Trophoblast cell (in vitro differentiated cells and primary cell): Measurements from ENCODE around the gene ACAD10.
"Not testable (repeated sequence)": the region's sequence is repeated elsewhere in the genome, so short reads cannot be mapped to it uniquely, and the experiment has no call there.

ENCODE experiments used
- DNase-seq, 2 donors: peaks; one replicate each; pipeline ENCODE4 v3.0.0-alpha.2; 2016
- H2AFZ ChIP-seq: 2 replicates; pipeline ENCODE4 v1.6.1; 2013; ENCODE audit warnings: low read length, moderate library complexity, mild to moderate bottlenecking; ENCODE audit not compliant: insufficient read depth, poor library complexity
- H2AK5ac ChIP-seq: 2 replicates; pipeline ENCODE4 v1.6.1; 2013; ENCODE audit warnings: mild to moderate bottlenecking, low read length
- H2BK120ac ChIP-seq: 2 replicates; pipeline ENCODE4 v1.6.1; 2013; ENCODE audit warnings: low read length, mild to moderate bottlenecking, moderate library complexity; ENCODE audit not compliant: insufficient read depth, poor library complexity
- H2BK12ac ChIP-seq: 2 replicates; pipeline ENCODE4 v1.6.1; 2013; ENCODE audit warnings: mild to moderate bottlenecking, low read length, moderate library complexity
- H2BK5ac ChIP-seq: 2 replicates; pipeline ENCODE4 v1.6.1; 2013; ENCODE audit warnings: low read length, low read depth, moderate library complexity, mild to moderate bottlenecking; ENCODE audit not compliant: poor library complexity
- H3K14ac ChIP-seq: 2 replicates; pipeline ENCODE4 v1.6.1; 2013; ENCODE audit warnings: mild to moderate bottlenecking, low read length
- H3K18ac ChIP-seq: 2 replicates; pipeline ENCODE4 v1.6.1; 2013; ENCODE audit warnings: mild to moderate bottlenecking, low read length
- H3K23ac ChIP-seq: 2 replicates; pipeline ENCODE4 v1.6.1; 2013; ENCODE audit warnings: low read length
- H3K27ac ChIP-seq: 2 replicates; pipeline ENCODE4 v1.5.1; 2013; ENCODE audit warnings: low read depth, mild to moderate bottlenecking, inconsistent platforms, low read length, moderate library complexity
- H3K27me3 ChIP-seq: 2 replicates; pipeline ENCODE4 v1.6.1; 2013; ENCODE audit warnings: inconsistent platforms, mild to moderate bottlenecking, low read length, moderate library complexity; ENCODE audit not compliant: insufficient read depth
- H3K36me3 ChIP-seq, 2 experiments: 1 replicate in 1 of 2; 2 replicates in 1 of 2; pipeline ENCODE4 v1.6.1; 2013; ENCODE audit warnings: low read length in 2 of 2, mild to moderate bottlenecking in 2 of 2, moderate library complexity in 1 of 2; ENCODE audit not compliant: insufficient read depth in 2 of 2, control insufficient read depth in 1 of 2
- H3K4ac ChIP-seq: 2 replicates; pipeline ENCODE4 v1.6.1; 2013; ENCODE audit warnings: low read depth, mild to moderate bottlenecking, low read length, moderate library complexity
- H3K4me1 ChIP-seq, 2 experiments: 1 replicate in 1 of 2; 2 replicates in 1 of 2; pipeline ENCODE4 v1.6.1; 2013; ENCODE audit warnings: low read length in 2 of 2, mild to moderate bottlenecking in 2 of 2, moderate library complexity in 1 of 2; ENCODE audit not compliant: insufficient read depth in 2 of 2, control insufficient read depth in 1 of 2
- H3K4me2 ChIP-seq: 2 replicates; pipeline ENCODE4 v1.6.1; 2013; ENCODE audit warnings: inconsistent platforms, mild to moderate bottlenecking, low read length, moderate library complexity
- H3K4me3 ChIP-seq: 2 replicates; pipeline ENCODE4 v1.5.1; 2013; ENCODE audit warnings: mild to moderate bottlenecking, low read depth, low read length, inconsistent platforms
- H3K79me1 ChIP-seq: one replicate; pipeline ENCODE4 v1.6.1; 2013; ENCODE audit warnings: low read length
- H3K79me2 ChIP-seq: 2 replicates; pipeline ENCODE4 v1.6.1; 2013; ENCODE audit warnings: low read length, mild to moderate bottlenecking; ENCODE audit not compliant: control insufficient read depth, insufficient read depth, poor library complexity
- H3K9ac ChIP-seq: 2 replicates; pipeline ENCODE4 v1.6.1; 2013; ENCODE audit warnings: mild to moderate bottlenecking, low read length
- H3K9me3 ChIP-seq: 2 replicates; pipeline ENCODE4 v1.6.1; 2013; ENCODE audit warnings: low read depth, mild to moderate bottlenecking, control low read depth, inconsistent platforms, low read length; ENCODE audit not compliant: insufficient read depth
- H4K12ac ChIP-seq: 2 replicates; pipeline ENCODE4 v1.6.1; 2013; ENCODE audit warnings: low read depth, mild to moderate bottlenecking, low read length, moderate library complexity
- H4K8ac ChIP-seq: 2 replicates; pipeline ENCODE4 v1.6.1; 2013; ENCODE audit warnings: low read depth, mild to moderate bottlenecking, low read length, moderate library complexity
- H4K91ac ChIP-seq: one replicate; pipeline ENCODE4 v1.6.1; 2013; ENCODE audit warnings: low read depth, mild to moderate bottlenecking, low read length, moderate library complexity
- WGBS: extraction: QIAGEN DNeasy Blood & Tissue Kit; methylation state at CpG from one replicate; pipeline ENCODE4 v1.1.7; 2013; ENCODE audit warnings: missing lambda C conversion rate; ENCODE audit not compliant: insufficient read length, insufficient coverage; ENCODE audit errors: extremely low coverage; 5-methylcytosine and 5-hydroxymethylcytosine counted together

Gene ACAD10

GRCh38 chr12:111739524-111739923, 53.7 kb downstream of the ACAD10 start:
- H2AK5ac ChIP-seq, H2BK120ac ChIP-seq, H2BK12ac ChIP-seq, H3K4me3 ChIP-seq, H3K36me3 ChIP-seq, H3K4me2 ChIP-seq, H2BK5ac ChIP-seq, H3K79me1 ChIP-seq, H4K12ac ChIP-seq, H3K9ac ChIP-seq, H3K9me3 ChIP-seq, H3K14ac ChIP-seq, H4K8ac ChIP-seq, H3K4me1 ChIP-seq, H3K27ac ChIP-seq, H3K79me2 ChIP-seq, DNase-seq, H3K27me3 ChIP-seq, H4K91ac ChIP-seq, H3K23ac ChIP-seq, H3K4ac ChIP-seq, H3K18ac ChIP-seq, H2AFZ ChIP-seq: not testable (repeated sequence)
- 100% methylated on average over 1 of the region's 9 CpGs for WGBS

- Histone ChIP-seq H3K27ac (peak overlapping the region; percentile 61), H3K4me3 (no peak overlapping the region), H2BK5ac (no peak overlapping the region), H3K23ac (no peak overlapping the region), H4K8ac (no peak overlapping the region), H4K12ac (no peak overlapping the region), H4K91ac (no peak overlapping the region), H2AFZ (no peak overlapping the region), H3K9ac (no peak overlapping the region), H3K4ac (no peak overlapping the region), H2BK120ac (no peak overlapping the region), H3K79me1 (peaks cover 3% of the 10 kb centered on the region), H3K4me1 (peaks cover 0 to 2% of the 10 kb centered on the region in 2 experiments), H3K18ac (no peak overlapping the region), H3K36me3 (peaks cover 12 to 13% of the 10 kb centered on the region in 2 experiments), H3K79me2 (no peaks in the 10 kb centered on the region), H2BK12ac (no peak overlapping the region), H3K14ac (no peak overlapping the region), H2AK5ac (no peak overlapping the region), H3K9me3 (no peaks in the 10 kb centered on the region), H3K27me3 (no peaks in the 10 kb centered on the region), H3K4me2 (no peak overlapping the region)
- DNase-seq: no peak
- WGBS: no CpG with 5 or more reads among the region's 4 CpGs
These were observed 55.5 kb downstream of the ACAD10 start for GRCh38 chr12:111741235-111741812.

- Histone ChIP-seq H3K4me1 (peaks cover 0 to 2% of the 10 kb centered on the region in 2 experiments), H2BK120ac (no peak overlapping the region), H2BK5ac (no peak overlapping the region), H4K12ac (no peak overlapping the region), H2AFZ (no peak overlapping the region), H2AK5ac (no peak overlapping the region), H4K91ac (no peak overlapping the region), H3K4me3 (no peak overlapping the region), H3K27me3 (no peaks in the 10 kb centered on the region), H4K8ac (no peak overlapping the region), H3K4me2 (no peak overlapping the region), H3K36me3 (peaks cover 21 to 29% of the 10 kb centered on the region in 2 experiments), H3K18ac (no peak overlapping the region), H2BK12ac (no peak overlapping the region), H3K4ac (no peak overlapping the region), H3K23ac (no peak overlapping the region), H3K14ac (no peak overlapping the region), H3K79me2 (no peaks in the 10 kb centered on the region), H3K9me3 (no peaks in the 10 kb centered on the region), H3K27ac (no peak overlapping the region), H3K9ac (no peak overlapping the region), H3K79me1 (peaks cover 3% of the 10 kb centered on the region)
- DNase-seq: no peak
- WGBS: no CpG with 5 or more reads among the region's 4 CpGs
These were observed 59.4 kb downstream of the ACAD10 start for GRCh38 chr12:111745211-111745610.

GRCh38 chr12:111747333-111747732, 61.5 kb downstream of the ACAD10 start:
- Histone ChIP-seq H3K79me2 (no peaks in the 10 kb centered on the region), H2BK12ac (no peak overlapping the region), H3K4me1 (no peaks in the 10 kb centered on the region), H3K9me3 (no peaks in the 10 kb centered on the region), H3K9ac (no peak overlapping the region), H4K91ac (no peak overlapping the region), H3K27me3 (no peaks in the 10 kb centered on the region), H2AK5ac (no peak overlapping the region), H4K12ac (no peak overlapping the region), H3K36me3 (peaks cover 21 to 29% of the 10 kb centered on the region in 2 experiments), H3K4me2 (no peak overlapping the region), H3K4me3 (no peak overlapping the region), H3K18ac (no peak overlapping the region), H4K8ac (no peak overlapping the region), H3K23ac (no peak overlapping the region), H3K27ac (no peak overlapping the region), H3K79me1 (peaks cover 1% of the 10 kb centered on the region), H2AFZ (no peak overlapping the region), H3K4ac (no peak overlapping the region), H3K14ac (no peak overlapping the region), H2BK5ac (no peak overlapping the region), H2BK120ac (no peak overlapping the region)
- no peak for DNase-seq
- no CpG with 5 or more reads among the region's 9 CpGs for WGBS
